ENCODE results near the gene STC2. TPM values are rescaled to one million over a fixed set of nuclear protein-coding genes. Genes with fewer than 3 reads are reported as not detected.
A peak's percentile ranks its signal among the peaks of the same experiment; 100 is the strongest.
"Not testable (repeated sequence)": the region's sequence is repeated elsewhere in the genome, so short reads cannot be mapped to it uniquely, and the experiment has no call there.

The STC2 gene
- total RNA-seq, 1 experiment from 2014 or later, result 128 TPM

DNA sequence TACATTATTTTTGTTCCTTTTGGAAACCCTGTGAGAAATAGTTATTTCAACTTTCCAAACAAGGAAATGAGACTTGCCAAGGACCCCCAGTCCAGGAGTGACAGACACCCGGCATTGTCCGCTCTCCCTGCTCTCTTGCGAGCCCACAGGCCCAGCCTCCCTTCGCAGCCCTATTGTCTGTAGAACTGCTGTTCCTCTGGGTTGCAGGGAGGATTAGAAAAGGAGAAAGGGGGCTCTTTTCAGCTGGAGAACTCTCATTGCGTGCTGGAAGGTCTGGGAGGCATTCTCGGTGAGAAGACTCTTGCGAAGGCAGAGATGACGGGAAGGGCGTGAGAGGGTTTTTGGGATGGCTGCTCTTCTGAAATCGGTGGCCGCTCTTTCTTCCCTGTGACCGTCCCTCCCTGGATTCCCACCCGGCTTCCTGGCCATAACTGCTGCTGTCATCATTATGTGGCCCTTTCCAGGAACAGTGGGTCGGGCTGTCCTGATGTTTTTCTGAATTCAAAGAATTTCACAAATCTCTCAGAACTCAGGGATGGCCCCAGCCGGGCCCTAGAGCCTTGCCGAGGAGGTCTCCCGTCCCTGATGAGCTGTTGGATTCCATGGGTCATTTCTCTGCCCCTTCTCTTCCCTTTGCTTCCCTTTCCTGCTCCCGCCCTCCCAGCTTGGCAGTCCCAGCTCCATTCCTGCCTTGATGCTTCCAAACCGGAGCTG lies 29.8 kb downstream of the STC2 start:
- no peak for DNase-seq (ENCODE audit: extremely low read depth, low read depth)

DNA sequence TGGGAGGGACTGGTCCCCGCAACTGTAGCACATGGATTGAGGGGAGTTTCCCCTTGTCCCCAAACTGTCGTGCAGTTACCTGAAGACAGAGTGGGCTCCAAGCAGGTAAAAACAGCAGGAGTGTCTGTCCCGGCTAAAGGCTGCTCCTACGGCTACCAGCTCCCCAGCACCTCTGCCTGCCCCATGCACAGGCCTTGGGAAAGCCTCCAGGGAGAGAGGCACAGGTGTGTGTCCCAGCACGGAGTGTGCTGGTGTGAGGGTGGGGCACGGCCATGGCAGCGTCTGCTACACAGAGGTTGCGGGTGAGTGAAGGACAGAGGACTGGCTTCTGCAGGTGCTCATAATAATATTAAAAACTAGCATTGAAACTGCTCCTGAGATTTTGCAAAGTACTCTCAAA lies 30.4 kb downstream of the STC2 start:
- DNase-seq (ENCODE audit: extremely low read depth, low read depth), result no peak

GRCh38 chr5:173296737-173297676 lies 31.2 kb downstream of the STC2 start:
- DNase-seq (ENCODE audit: extremely low read depth, low read depth), result no peak

GRCh38 chr5:173295796-173296195 lies 32.4 kb downstream of the STC2 start:
- DNase-seq (ENCODE audit: extremely low read depth, low read depth), result no peak

- no peak for DNase-seq (ENCODE audit: extremely low read depth, low read depth)
These were observed 33.4 kb downstream of the STC2 start for GRCh38 chr5:173294673-173295320.

GRCh38 chr5:173293817-173294672 lies 34.2 kb downstream of the STC2 start:
- DNase-seq (ENCODE audit: extremely low read depth, low read depth), result peak; percentile 80

GRCh38 chr5:173291722-173292658 lies 36.2 kb downstream of the STC2 start:
- no peak for DNase-seq (ENCODE audit: extremely low read depth, low read depth)

DNA sequence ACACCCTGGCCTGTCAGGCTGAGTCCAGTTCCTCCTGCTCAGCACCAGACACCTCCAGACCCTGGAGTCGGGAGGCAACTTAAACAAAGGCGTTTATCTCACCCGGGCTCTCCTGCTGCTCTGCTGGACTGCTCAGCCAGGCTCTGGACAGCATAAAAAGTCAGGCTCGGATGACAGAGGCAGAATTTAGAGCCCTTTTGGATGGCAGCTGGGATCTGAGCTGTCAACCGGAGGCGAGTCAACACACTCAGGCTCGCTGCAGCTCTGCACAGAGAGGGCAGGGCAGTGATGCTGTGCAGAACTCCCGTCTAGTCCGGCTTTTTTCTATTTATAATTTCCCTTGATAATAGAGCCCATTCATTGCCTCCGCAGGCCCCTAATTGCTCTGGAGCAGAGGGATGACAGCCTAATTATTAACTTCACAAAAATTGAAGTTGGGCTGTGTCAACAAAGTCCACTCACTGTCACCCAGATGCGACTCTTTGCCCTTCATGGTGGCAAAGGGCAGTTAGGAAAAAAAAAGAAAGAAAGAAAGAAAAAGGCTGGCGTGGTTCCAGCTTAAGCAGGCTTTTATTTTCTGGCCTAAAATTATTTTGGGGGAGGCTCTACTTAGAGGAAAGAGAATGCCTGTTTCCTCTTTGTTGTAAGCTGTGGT lies 37.6 kb downstream of the STC2 start:
- no peak for DNase-seq (ENCODE audit: extremely low read depth, low read depth)

DNA sequence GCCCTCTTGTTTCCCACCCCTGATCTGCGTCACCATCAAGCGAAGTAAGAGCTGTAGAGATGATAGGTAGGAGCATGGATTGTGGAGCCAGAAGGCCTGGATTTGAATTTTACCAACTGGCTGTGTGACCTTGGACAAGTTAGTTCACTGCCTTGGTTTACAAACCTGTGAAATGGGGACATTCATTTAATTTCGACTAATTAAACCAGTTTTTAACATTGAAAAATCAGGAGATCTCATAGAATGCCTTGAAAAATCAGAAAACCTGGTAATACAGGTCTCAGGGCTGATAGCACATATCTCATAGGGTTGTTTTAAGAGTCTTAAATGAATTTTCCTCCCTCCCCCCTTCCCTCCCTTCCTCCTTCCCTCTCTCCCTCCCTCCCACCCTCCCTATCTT lies 38.8 kb downstream of the STC2 start:
- no peak for DNase-seq (ENCODE audit: extremely low read depth, low read depth)

GRCh38 chr5:173288632-173289031 lies 39.6 kb downstream of the STC2 start:
- DNase-seq (ENCODE audit: extremely low read depth, low read depth), result no peak

- DNase-seq (ENCODE audit: extremely low read depth, low read depth), result no peak
These were observed 41.1 kb downstream of the STC2 start for GRCh38 chr5:173287086-173287485.

DNA sequence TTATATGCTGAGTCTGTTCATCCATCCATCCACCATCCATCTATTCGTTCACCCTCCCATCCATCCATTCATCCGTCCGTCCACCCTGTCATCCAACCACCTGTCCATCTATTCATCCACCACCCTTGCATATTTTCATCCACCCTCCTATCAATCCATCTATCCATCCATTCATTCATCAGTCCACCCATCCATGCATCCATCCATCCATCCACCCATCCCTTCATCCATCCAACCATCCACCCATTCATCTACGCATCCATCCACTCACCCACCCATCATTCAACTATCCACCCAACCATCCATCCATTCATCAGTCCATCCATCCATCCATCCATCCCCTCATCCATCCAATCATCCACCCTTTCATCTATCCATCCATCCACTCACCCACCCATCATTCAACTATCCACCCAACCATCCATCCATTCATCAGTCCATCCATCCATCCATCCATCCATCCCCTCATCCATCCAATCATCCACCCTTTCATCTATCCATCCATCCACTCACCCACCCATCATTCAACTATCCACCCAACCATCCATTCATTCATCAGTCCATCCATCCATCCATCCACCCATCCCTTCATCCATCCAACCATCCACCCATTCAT lies 43.8 kb downstream of the STC2 start:
- DNase-seq (ENCODE audit: extremely low read depth, low read depth), result not testable (repeated sequence)

DNA sequence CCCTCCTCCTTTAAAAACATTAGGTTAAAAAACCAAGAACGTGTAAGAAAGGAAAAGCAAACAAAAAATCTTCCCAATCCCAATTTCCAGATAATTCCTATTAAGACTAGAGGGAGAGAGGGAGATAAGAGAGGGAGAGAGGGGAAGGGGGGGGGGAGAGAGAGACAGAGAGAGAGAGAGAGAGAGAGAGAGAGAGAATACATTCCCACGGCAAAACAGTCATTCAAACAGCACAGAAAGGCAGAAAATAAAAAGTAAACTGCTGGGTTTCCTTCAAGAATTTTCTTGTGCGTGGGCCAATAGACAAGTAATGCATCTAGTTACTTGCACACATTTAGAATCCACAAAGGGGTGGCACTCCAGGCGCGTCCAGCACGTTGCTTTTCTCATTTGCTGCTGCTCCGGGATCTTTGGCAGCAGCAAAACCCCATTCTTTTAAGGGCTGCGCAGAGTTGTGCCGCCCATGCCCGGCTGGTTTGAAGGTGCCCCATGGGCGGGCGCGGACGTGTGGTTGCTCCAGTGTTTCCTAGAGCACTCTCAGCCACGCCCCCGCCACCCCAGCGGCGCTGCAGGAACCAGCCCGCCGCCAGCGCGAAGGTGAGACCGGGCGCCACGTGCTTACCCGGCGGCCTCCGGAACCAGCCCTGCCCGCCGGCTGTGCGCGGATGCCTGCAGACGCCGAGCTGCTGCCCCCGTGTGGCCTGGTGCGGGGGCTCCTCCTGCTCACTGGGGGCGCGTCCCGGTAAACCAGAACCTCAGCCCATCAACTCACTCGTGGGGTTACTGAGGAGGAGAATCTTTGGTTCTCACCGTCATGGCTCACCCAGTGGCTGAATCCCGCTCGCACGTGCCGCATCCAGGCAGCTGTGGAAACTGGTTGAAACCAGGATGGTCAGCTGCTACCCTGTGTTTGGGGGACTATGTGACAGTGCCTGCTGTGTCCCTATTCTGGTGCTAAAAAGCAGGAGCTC lies 44.6 kb downstream of the STC2 start:
- peak; percentile 54 for DNase-seq (ENCODE audit: extremely low read depth, low read depth)

GRCh38 chr5:173282916-173283315 lies 45.3 kb downstream of the STC2 start:
- no peak for DNase-seq (ENCODE audit: extremely low read depth, low read depth)

DNA sequence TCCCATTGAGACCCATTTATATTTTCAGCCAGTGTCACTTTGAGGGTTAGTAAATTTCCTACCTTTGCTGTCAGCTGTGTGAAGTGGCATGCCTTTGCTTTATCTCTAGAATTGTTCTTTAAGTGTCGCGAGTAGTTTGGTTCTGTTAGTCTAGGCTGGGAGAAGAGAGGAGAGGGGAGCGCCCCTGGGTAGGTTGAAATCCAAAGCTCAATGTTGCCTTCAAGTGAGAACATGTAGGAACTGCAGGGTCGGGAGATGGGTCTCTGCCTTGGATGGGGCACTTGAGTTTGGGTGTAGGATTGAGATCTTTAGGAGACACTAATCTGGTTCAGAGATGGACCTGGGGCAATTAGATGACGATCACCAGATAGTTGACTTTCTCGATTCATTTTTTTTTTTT lies 46.3 kb downstream of the STC2 start:
- DNase-seq (ENCODE audit: extremely low read depth, low read depth), result peak; percentile 31

GRCh38 chr5:173279166-173279565 lies 49.0 kb downstream of the STC2 start:
- DNase-seq (ENCODE audit: extremely low read depth, low read depth), result no peak

- DNase-seq (ENCODE audit: extremely low read depth, low read depth), result no peak
These were observed 49.6 kb downstream of the STC2 start for GRCh38 chr5:173278641-173279040.

Data from NCI-H460 (cell line).